PFSK-1 (cell line): ENCODE measurements around the gene LAMA3.

Experiments used
- FOXP2 ChIP-seq: optimal IDR thresholded peaks from 2 replicates; pipeline ENCODE3; 2011; ENCODE audit warnings: borderline replicate concordance, control low read depth, inconsistent platforms; ENCODE audit not compliant: insufficient read depth; ENCODE audit errors: extremely low read length, extremely low read depth
- POLR2AphosphoS5 ChIP-seq: IDR thresholded peaks from 2 replicates; pipeline ENCODE4 v1.6.1; 2012; ENCODE audit warnings: low read depth, mild to moderate bottlenecking, control low read depth, low read length, moderate library complexity
- SIN3A ChIP-seq: IDR thresholded peaks from 2 replicates; pipeline ENCODE4 v1.6.1; 2012; ENCODE audit warnings: mild to moderate bottlenecking, low read length, moderate library complexity, borderline replicate concordance; ENCODE audit not compliant: insufficient read depth
- TAF1 ChIP-seq: IDR thresholded peaks from 2 replicates; pipeline ENCODE4 v1.6.1; 2012; ENCODE audit warnings: low read length, control low read depth, borderline replicate concordance; ENCODE audit not compliant: insufficient read depth
- TF ChIP-seq, protein P1 (sequence below), 2 experiments: IDR thresholded peaks; 2 replicates each; pipeline versions ENCODE4 v1.6.1 to v1.8.0; 2011 to 2012; ENCODE audit warnings: low read depth in 2 of 2, low read length in 2 of 2, control low read depth in 1 of 2, inconsistent platforms in 1 of 2, mild to moderate bottlenecking in 1 of 2, moderate library complexity in 1 of 2; ENCODE audit not compliant: insufficient read depth in 1 of 2

LAMA3 gene

DNA sequence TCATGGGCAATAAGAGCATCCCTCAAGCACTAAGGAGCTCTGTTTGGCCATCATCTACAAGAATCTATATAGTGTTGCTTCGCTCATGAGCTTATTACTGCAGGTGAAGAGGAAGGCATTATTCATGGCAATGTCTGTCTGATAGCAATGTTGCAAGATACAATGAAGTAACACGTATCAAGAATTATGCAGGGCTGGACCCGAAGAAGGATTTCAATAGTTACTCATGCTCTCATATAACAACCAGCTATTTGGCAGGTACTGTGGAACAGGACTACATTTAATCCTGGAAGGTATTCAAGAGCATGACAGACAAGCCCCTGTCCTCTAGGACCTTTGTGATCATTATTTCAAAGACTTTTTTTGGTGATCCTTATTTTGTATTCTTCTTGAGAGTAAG is 109.6 kb downstream of the LAMA3 start:
- TF ChIP-seq FOXP2 (no peak), SIN3A (no peak), TAF1 (no peak), POLR2AphosphoS5 (no peak)
- TF ChIP-seq, protein P1, sequence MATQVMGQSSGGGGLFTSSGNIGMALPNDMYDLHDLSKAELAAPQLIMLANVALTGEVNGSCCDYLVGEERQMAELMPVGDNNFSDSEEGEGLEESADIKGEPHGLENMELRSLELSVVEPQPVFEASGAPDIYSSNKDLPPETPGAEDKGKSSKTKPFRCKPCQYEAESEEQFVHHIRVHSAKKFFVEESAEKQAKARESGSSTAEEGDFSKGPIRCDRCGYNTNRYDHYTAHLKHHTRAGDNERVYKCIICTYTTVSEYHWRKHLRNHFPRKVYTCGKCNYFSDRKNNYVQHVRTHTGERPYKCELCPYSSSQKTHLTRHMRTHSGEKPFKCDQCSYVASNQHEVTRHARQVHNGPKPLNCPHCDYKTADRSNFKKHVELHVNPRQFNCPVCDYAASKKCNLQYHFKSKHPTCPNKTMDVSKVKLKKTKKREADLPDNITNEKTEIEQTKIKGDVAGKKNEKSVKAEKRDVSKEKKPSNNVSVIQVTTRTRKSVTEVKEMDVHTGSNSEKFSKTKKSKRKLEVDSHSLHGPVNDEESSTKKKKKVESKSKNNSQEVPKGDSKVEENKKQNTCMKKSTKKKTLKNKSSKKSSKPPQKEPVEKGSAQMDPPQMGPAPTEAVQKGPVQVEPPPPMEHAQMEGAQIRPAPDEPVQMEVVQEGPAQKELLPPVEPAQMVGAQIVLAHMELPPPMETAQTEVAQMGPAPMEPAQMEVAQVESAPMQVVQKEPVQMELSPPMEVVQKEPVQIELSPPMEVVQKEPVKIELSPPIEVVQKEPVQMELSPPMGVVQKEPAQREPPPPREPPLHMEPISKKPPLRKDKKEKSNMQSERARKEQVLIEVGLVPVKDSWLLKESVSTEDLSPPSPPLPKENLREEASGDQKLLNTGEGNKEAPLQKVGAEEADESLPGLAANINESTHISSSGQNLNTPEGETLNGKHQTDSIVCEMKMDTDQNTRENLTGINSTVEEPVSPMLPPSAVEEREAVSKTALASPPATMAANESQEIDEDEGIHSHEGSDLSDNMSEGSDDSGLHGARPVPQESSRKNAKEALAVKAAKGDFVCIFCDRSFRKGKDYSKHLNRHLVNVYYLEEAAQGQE (IDR thresholded peaks at IDR 0.05; ENCODE audit: insufficient read depth in 1 of 2, low read depth in 2 of 2, low read length in 2 of 2): no peak

DNA sequence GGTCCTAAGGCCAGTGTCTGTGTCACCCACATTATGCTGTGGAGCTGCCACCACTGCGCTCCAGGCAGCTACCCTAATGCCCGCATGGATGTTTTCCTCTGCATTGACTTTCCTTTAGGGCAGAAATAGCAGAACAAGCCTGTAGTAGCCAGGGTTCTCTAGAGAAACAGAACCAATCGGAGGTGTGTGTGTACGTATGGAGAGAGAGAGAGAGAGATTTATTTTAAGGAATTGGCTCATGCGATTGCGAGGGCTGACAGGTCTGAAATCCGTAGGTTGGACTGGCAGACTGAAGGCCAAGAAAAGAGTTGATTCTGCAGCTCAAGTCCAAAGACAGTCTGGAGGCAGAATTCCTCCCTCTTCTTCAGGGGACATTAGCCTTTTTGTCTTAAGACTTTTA is 110.3 kb downstream of the LAMA3 start:
- TF ChIP-seq, protein P1 (IDR thresholded peaks at IDR 0.05; ENCODE audit: insufficient read depth in 1 of 2, low read depth in 2 of 2, low read length in 2 of 2): no peak
- no peak for TF ChIP-seq FOXP2
- no peak for TF ChIP-seq TAF1
- TF ChIP-seq SIN3A: no peak
- TF ChIP-seq POLR2AphosphoS5: no peak

DNA sequence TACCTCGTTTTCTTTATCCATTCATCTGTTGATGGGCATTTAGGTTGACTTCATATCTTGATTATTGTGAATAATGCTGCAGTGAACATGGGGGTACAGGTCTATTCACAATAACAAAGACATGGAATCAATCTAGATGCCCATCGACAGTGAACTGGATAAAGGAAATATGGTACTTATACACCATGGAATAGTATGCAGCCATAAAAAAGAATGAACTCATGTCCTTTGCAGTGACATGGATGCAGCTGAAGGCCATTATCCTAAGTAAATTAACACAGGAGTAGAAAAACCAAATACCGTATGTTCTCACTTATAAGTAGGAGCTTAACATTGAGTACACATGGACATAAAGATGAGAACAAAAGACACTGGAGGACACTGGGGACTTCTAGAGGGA is 111.6 kb downstream of the LAMA3 start:
- TF ChIP-seq POLR2AphosphoS5: no peak
- TF ChIP-seq, protein P1 (IDR thresholded peaks at IDR 0.05; ENCODE audit: insufficient read depth in 1 of 2, low read depth in 2 of 2, low read length in 2 of 2): no peak
- TF ChIP-seq FOXP2: no peak
- TF ChIP-seq SIN3A: no peak
- no peak for TF ChIP-seq TAF1

DNA sequence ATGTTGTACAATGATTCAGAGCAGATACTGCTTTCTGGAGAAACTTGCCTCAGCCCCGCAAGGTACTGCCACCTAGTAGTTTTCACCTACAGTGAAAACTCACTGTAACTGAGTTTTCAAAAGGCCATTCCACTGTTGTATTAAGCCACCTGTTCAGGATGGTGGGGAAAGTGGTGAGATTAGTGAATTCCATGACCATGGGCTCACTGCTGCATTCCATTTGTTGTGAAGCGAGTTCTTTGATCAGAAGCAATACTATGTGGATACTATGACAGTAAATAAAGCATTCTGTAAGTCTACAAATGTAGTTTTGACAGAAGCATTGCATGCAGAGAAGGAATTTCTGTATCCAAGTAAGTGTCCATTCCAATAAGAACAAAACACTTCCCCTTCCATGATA is 113.6 kb downstream of the LAMA3 start:
- TF ChIP-seq POLR2AphosphoS5: no peak
- TF ChIP-seq, protein P1 (IDR thresholded peaks at IDR 0.05; ENCODE audit: insufficient read depth in 1 of 2, low read depth in 2 of 2, low read length in 2 of 2): no peak
- TF ChIP-seq FOXP2: no peak
- TF ChIP-seq SIN3A: no peak
- TF ChIP-seq TAF1: no peak

DNA sequence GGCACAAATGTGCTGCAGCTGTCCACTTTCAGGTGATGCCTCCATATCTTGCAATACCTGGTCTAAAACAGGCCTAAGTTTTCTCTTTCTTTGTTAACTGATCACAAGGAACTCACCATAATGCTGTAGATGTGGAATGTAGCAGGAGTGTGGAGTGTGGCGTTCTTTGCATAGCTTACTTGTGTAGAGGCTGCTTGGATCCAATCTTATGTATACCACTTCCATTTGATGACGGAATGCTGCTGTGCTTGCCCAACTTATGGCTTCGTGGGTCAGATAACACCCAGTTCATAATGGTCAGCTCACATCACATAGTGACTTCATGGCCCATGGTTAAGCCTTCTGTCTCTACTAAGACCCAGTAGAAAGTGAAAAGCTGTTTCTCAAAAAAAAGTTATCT is 114.5 kb downstream of the LAMA3 start:
- TF ChIP-seq, protein P1 (IDR thresholded peaks at IDR 0.05; ENCODE audit: insufficient read depth in 1 of 2, low read depth in 2 of 2, low read length in 2 of 2): no peak
- no peak for TF ChIP-seq TAF1
- TF ChIP-seq POLR2AphosphoS5: no peak
- no peak for TF ChIP-seq SIN3A
- TF ChIP-seq FOXP2: no peak
